GM12878 (cell line): ENCODE results near the gene RAET1E. TPM values are rescaled to one million over a fixed set of nuclear protein-coding genes. Genes with fewer than 3 reads are reported as not detected.
"Not testable (repeated sequence)": the region's sequence is repeated elsewhere in the genome, so short reads cannot be mapped to it uniquely, and the experiment has no call there.

Experiments
- ATAC-seq: fragments of 200-7000 bp; cut with Tn5 transposase; 3 replicates; pipeline ENCODE4 v1.9.1; 2020; ENCODE audit warnings: mild to moderate bottlenecking, moderate library complexity
- BruUV-seq: library from RNA; stranded (reverse); fragments of 400-500 nt; replicated peaks from 2 replicates; lab custom pipeline; 2021; lab: Mats Ljungman, UMichigan
- CTCF ChIA-PET: fragments of 300-600 bp; sonication (Branson Sonifier 250); formaldehyde crosslinking; extraction: SDS; loops from one replicate; lab custom pipeline; 2021; ENCODE audit warnings: inconsistent platforms; lab: Yijun Ruan, JAX
- POLR2A ChIA-PET: fragments of 350-600 bp; formaldehyde crosslinking; extraction: SDS; loops from one replicate; lab custom pipeline; 2021; ENCODE audit warnings: inconsistent platforms; lab: Charles Lee
- RAD21 ChIA-PET: fragments of 300-600 bp; sonication (Branson Sonifier 250); formaldehyde crosslinking; loops from one replicate; lab custom pipeline; 2023; ENCODE audit warnings: antibody characterized with exemption; ENCODE audit not compliant: unreplicated experiment; lab: Charles Lee
- SMC1A ChIA-PET: fragments of 300-600 bp; sonication (Branson Sonifier 250); formaldehyde crosslinking; loops from one replicate; lab custom pipeline; 2023; ENCODE audit not compliant: unreplicated experiment, uncharacterized antibody; lab: Charles Lee
- DNase-seq: peaks from one replicate; pipeline ENCODE4 v3.0.0-alpha.2; 2011; ENCODE audit warnings: low read depth, low spot score
- FAIRE-seq: peaks from 3 replicates; lab custom pipeline; 2011; peaks lifted over from hg19 to GRCh38; lab: Jason Lieb, UNC
- H2AFZ ChIP-seq: 2 replicates; pipeline ENCODE4 v1.6.0; 2011; ENCODE audit warnings: low read depth, low read length, control low read depth; ENCODE audit not compliant: control insufficient read depth
- H3K27ac ChIP-seq: 2 replicates; pipeline ENCODE4 v1.5.1; 2011; ENCODE audit warnings: control low read depth; ENCODE audit not compliant: control insufficient read depth, insufficient read depth
- H3K27me3 ChIP-seq, 2 experiments: replicated peaks in 1 of 2; 2 replicates each; pipeline versions ENCODE4 v1.6.0 to v1.6.1; 2011; ENCODE audit warnings: low read length in 1 of 2; ENCODE audit not compliant: control insufficient read depth in 2 of 2, insufficient read depth in 2 of 2
- H3K36me3 ChIP-seq, 2 experiments: 2 replicates each; pipeline ENCODE4 v1.5.1; 2011; ENCODE audit warnings: low read length in 1 of 2; ENCODE audit not compliant: control insufficient read depth in 2 of 2, insufficient read depth in 2 of 2
- H3K4me1 ChIP-seq: 2 replicates; pipeline ENCODE4 v1.6.1; 2011; ENCODE audit warnings: mild to moderate bottlenecking, low read length, moderate library complexity, mixed read lengths; ENCODE audit not compliant: control insufficient read depth, insufficient read depth
- H3K4me2 ChIP-seq: 2 replicates; pipeline ENCODE4 v1.6.0; 2011; ENCODE audit warnings: control low read depth; ENCODE audit not compliant: control insufficient read depth, insufficient read depth
- H3K4me3 ChIP-seq: fragments of 200-600 bp; sonication (generic); 2 replicates; pipeline ENCODE4 v1.5.1; 2016
- H3K79me2 ChIP-seq: 2 replicates; pipeline ENCODE4 v1.6.0; 2011; ENCODE audit warnings: low read length; ENCODE audit not compliant: control insufficient read depth, insufficient read depth
- H3K9ac ChIP-seq: 2 replicates; pipeline ENCODE4 v1.8.0; 2011; ENCODE audit warnings: low read length, control low read depth, mixed read lengths; ENCODE audit not compliant: control insufficient read depth, insufficient read depth
- H3K9me3 ChIP-seq: replicated peaks from 3 replicates; pipeline ENCODE4 v1.5.1; 2011; ENCODE audit warnings: mild to moderate bottlenecking, low read length; ENCODE audit not compliant: control insufficient read depth, insufficient read depth
- H4K20me1 ChIP-seq: 2 replicates; pipeline ENCODE4 v1.6.0; 2011; ENCODE audit not compliant: control insufficient read depth, insufficient read depth
- WGBS: methylation state at CpG from one replicate; pipeline ENCODE4 v1.1.6; 2016; ENCODE audit warnings: low lambda C conversion rate; ENCODE audit not compliant: insufficient replicate concordance, insufficient coverage; ENCODE audit errors: missing lambda C conversion rate; 5-methylcytosine and 5-hydroxymethylcytosine counted together
- in situ Hi-C: fragments of 300-500 bp; cut with MboI; formaldehyde crosslinking; loops from 9 replicates; pipeline ENCODE4 v1.14.3; 2018; ENCODE audit warnings: mixed read lengths
- intact Hi-C: fragments of 100-400 bp; cut with micrococcal nuclease; formaldehyde crosslinking; loops from one replicate; pipeline ENCODE4 v1.14.2; 2022; ENCODE audit not compliant: unreplicated experiment
- polyA plus RNA-seq, 11 experiments: library from polyadenylated mRNA; depleted of rRNA in 4 of 11; unstranded in 6 of 11; stranded (reverse) in 5 of 11; fragments of >200 nt; fragmentation: Nextera tagmentation in 4 of 11; fragmentation: Illumina TruSeq in 1 of 11; extraction: Ambion mirVana in 4 of 11; extraction: Trizol in 1 of 11; gene quantifications; 1 replicate in 1 of 11; 2 replicates in 10 of 11; pipeline versions ENCODE4 v1.2.1 to v1.2.3, GENCODE V29; 2011 to 2016; ENCODE audit warnings: inconsistent platforms in 2 of 11, missing spikeins in 2 of 11, low read depth in 1 of 11
- total RNA-seq, 4 experiments: library from RNA; depleted of rRNA in 3 of 4; stranded (reverse); fragments of >200 nt in 3 of 4; fragmentation: Illumina TruSeq in 1 of 4; extraction: Trizol in 1 of 4; gene quantifications; 2 replicates each; pipeline versions ENCODE4 v1.2.1 to v1.2.3, GENCODE V29; 2013 to 2021

The RAET1E gene
- total and polyA plus RNA-seq, 10 of the 15 experiments (the other 5 are each of a cell fraction or from before 2014, with no cell fraction given), result not detected

- H3K9ac ChIP-seq, intact Hi-C loops, H4K20me1 ChIP-seq, BruUV-seq, H3K4me1 ChIP-seq, H3K79me2 ChIP-seq, H3K4me3 ChIP-seq, RAD21 ChIA-PET, H3K9me3 ChIP-seq, DNase-seq, H3K4me2 ChIP-seq, H2AFZ ChIP-seq, in situ Hi-C loops, H3K36me3 ChIP-seq, H3K27ac ChIP-seq, ATAC-seq, POLR2A ChIA-PET, SMC1A ChIA-PET, H3K27me3 ChIP-seq: not testable (repeated sequence)
- 49% methylated on average over 7 of the region's 7 CpGs for WGBS
- FAIRE-seq, result peak; percentile 61
- CTCF ChIA-PET, result interaction anchor here (0.9 kb wide), 1 partner anchor 70 kb away, joined by 3 read pairs; no protein-coding TSS in a partner anchor
Observed at GRCh38 chr6:149946631-149947030, 48.7 kb upstream of the RAET1E start.

- in situ Hi-C loops, H3K27ac ChIP-seq, H3K9ac ChIP-seq, H3K4me1 ChIP-seq, DNase-seq, H4K20me1 ChIP-seq, intact Hi-C loops, POLR2A ChIA-PET, SMC1A ChIA-PET, ATAC-seq, H3K79me2 ChIP-seq, H3K27me3 ChIP-seq, H3K4me3 ChIP-seq, H2AFZ ChIP-seq, H3K4me2 ChIP-seq, H3K9me3 ChIP-seq, CTCF ChIA-PET, BruUV-seq, H3K36me3 ChIP-seq, FAIRE-seq, RAD21 ChIA-PET: not testable (repeated sequence)
- WGBS, result 40% methylated on average over 3 of the region's 6 CpGs
Observed at GRCh38 chr6:149945276-149945675, 47.4 kb upstream of the RAET1E start.

GRCh38 chr6:149943321-149943720 is 45.4 kb upstream of the RAET1E start:
- H3K27me3 ChIP-seq, CTCF ChIA-PET: not testable (repeated sequence)

More at GRCh38 chr6:149943321-149943720, 45.4 kb upstream of the RAET1E start:
- ATAC-seq, RAD21 ChIA-PET, BruUV-seq, SMC1A ChIA-PET, FAIRE-seq, H3K79me2 ChIP-seq, H3K9ac ChIP-seq, DNase-seq, H2AFZ ChIP-seq, POLR2A ChIA-PET, in situ Hi-C loops, H3K4me3 ChIP-seq, intact Hi-C loops, H3K27ac ChIP-seq, H3K36me3 ChIP-seq, H3K9me3 ChIP-seq, H3K4me2 ChIP-seq, H4K20me1 ChIP-seq: not testable (repeated sequence)
- 43% methylated on average over 5 of the region's 5 CpGs for WGBS
- peaks cover 13% of the 10 kb centered on the region for H3K4me1 ChIP-seq
